ENCODE data around the gene SEPTIN5. TPM values are rescaled to one million over a fixed set of nuclear protein-coding genes. Genes with fewer than 3 reads are reported as not detected.

The SEPTIN5 gene
- total RNA-seq, 2 donors from 2014 or later = 22.9 to 29.8 TPM

- intact Hi-C loops (cut with DNase I) = no loop called here
- DNase-seq (ENCODE audit: low spot score) = peak; percentile 46
These were observed 13.4 kb upstream of the SEPTIN5 start for GRCh38 chr22:19700790-19701419.

DNA sequence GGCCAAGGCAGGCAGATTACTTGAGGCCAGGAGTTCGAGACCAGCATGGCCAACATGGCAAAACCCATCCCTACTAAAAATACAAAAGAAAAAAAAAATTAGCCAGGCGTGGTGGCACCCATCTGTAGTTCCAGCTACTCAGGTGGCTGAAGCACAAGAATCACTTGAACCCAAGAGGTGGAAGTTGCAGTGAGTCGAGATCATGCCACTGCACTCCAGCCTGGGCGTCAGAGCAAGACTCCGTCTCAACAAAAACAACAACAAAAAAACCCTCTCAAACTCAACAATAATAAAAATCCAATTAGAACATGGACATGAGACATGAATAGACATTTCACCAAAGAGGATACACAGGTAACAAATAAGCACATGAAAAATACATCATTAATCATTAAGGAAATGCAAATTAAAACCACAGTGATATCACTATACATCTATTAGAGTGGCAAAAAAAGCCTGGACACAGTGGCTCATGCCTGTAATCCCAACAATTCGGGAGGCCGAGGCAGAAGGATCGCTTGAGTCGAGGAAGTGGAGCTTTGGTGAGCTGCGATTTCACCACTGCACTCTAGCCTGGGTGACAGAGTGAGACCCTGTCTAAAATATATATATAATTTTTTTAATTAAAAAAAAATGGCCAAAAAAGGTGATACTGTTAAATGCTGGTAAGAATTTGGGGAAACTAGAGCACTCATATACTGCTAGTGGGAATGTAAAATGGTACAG is 12.7 kb upstream of the SEPTIN5 start:
- intact Hi-C loops (cut with DNase I) = no loop called here
- peak; percentile 15 for DNase-seq (ENCODE audit: low spot score)

GRCh38 chr22:19703869-19704268 is 10.4 kb upstream of the SEPTIN5 start:
- DNase-seq (ENCODE audit: low spot score) = peak; percentile 63
- intact Hi-C loops (cut with DNase I) = no loop called here

DNA sequence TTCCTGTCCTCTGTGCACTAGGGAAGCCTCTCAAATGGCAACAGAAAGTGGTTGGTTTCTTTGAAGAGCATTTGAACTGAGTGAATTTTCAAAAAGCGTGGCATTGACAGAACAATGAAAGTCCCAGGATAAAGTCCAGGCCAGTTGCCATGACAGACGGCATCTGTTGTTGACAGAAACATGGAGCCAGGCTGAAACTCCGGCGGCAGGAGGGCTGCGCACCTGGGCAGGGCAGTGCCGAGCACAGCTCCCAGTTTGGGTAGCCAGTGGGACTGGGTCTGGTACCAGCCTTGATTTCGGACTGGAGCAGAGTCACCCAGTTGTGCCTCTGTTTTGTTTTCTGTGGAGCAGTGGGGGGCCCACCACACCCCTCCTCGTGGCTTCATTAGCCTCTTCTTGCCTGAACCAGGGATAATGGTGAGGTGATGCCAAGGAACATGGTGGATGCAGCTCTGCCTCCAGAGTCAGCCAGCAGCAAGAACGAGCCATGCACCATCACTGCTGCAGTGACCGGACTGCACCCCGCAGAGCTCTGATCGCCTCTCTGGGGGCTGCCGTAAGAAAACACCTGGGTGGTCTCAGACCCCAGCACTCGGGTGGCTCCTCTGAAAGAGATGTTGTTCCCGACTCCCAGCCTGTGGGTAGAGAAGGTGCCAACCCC is 9.8 kb upstream of the SEPTIN5 start:
- DNase-seq (ENCODE audit: low spot score) = peak; percentile 47
- intact Hi-C loops (cut with DNase I) = no loop called here

GRCh38 chr22:19705181-19705934 is 8.9 kb upstream of the SEPTIN5 start:
- peak; percentile 72 for DNase-seq (ENCODE audit: low spot score)
- intact Hi-C loops (cut with DNase I) = no loop called here

- DNase-seq (ENCODE audit: low spot score) = peak; percentile 20
These were observed 7.6 kb upstream of the SEPTIN5 start for GRCh38 chr22:19706661-19707151.

DNA sequence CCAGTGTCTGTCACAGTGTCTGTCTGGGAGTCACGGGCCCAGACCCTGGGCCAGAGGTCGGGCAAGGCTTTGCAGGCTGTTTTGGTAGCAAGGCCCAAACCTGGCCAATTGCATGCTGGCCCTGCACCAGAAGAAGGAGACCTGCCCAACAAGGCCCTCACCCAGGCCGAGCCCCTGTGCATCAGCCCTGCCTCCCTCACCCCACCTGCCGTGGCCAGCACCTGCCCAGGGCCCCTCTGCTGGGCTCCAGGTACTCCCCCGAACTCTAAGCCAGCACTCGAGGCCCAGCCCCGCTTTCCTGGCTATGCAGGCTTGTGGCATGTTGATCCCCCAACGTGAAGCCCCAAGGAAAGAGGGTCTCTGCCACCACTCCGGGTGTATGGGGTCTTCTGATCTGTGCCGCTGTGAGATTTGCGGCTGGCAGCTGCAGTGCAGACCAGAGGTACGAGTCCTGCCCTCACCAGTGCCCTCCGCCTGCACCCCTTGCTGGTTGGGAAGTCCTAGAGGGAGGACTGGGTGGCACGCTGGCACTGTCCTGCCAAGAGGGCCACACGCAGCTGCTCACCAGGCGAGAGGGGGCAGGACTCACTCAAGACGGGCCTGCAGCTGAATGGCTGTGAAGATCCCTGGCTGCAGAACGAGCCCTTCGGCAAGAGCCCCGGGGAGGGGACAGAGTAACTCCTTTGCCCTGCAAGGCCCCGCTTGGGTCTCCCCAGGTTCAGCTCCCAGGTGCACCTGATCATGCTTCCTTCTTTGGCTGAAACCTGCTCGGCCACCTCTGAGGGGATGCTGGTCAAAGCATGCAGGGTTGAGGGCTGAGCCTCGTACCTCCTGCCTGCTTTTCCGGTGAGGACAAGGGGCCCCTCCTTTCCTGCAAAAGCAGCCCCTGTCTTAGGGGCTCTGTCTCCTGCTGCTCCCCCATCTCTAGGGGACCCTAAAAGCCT is 6.7 kb upstream of the SEPTIN5 start:
- intact Hi-C loops (cut with DNase I) = no loop called here
- peak; percentile 74 for DNase-seq (ENCODE audit: low spot score)

More at GRCh38 chr22:19706661-19707151, 7.6 kb upstream of the SEPTIN5 start:
- intact Hi-C loops (cut with DNase I) = no loop called here

GRCh38 chr22:19708321-19709011 is 5.8 kb upstream of the SEPTIN5 start:
- DNase-seq (ENCODE audit: low spot score) = peak; percentile 38

DNA sequence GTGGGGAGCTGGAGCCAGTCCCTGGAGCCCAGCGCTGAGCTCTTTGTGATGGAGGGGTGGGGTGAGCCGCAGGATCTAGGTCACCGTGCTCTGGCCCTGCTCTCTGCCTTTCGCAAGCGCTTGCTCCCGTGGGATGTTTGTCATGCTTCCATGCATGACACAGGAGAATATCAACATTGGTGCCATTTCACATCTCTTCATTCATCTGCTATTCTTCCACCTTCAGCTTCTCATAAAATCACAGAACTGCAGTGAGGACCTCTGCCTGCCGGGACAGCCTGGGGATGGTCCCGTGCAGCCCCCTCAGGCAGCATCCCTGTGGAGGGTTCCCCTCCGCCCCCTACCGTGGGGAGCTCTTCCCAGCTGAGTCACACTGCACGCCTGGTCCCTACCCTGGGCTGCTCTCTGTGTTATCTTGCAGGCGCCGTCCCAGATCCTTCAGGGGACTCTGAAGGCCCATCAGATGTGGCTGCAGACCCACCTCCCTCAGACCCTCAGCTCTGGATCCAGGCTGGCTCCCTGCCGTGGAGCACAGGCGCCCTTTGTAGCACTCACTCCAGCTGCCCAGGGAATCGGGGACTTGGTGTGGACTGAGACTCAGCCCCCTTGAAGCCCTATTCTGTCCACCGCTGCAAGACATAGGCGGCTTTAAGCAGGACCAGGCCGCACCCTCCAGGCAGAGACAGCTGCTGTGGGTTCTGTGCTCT is 5.1 kb upstream of the SEPTIN5 start:
- no peak for DNase-seq (ENCODE audit: low spot score)
- intact Hi-C loops (cut with DNase I) = no loop called here

More at GRCh38 chr22:19708321-19709011, 5.8 kb upstream of the SEPTIN5 start:
- intact Hi-C loops (cut with DNase I) = no loop called here

- intact Hi-C loops (cut with DNase I) = no loop called here
- DNase-seq (ENCODE audit: low spot score) = no peak
These were observed 4.1 kb upstream of the SEPTIN5 start for GRCh38 chr22:19710020-19710768.

- DNase-seq (ENCODE audit: low spot score) = no peak
- intact Hi-C loops (cut with DNase I) = no loop called here
These were observed 3.6 kb upstream of the SEPTIN5 start for GRCh38 chr22:19710769-19711106.

- no peak for DNase-seq (ENCODE audit: low spot score)
- intact Hi-C loops (cut with DNase I) = no loop called here
These were observed 1.1 kb upstream of the SEPTIN5 start for GRCh38 chr22:19713245-19713644.

- DNase-seq (ENCODE audit: low spot score) = no peak
- intact Hi-C loops (cut with DNase I) = no loop called here
These were observed 522 bp upstream of the SEPTIN5 start for GRCh38 chr22:19713650-19714311.

DNA sequence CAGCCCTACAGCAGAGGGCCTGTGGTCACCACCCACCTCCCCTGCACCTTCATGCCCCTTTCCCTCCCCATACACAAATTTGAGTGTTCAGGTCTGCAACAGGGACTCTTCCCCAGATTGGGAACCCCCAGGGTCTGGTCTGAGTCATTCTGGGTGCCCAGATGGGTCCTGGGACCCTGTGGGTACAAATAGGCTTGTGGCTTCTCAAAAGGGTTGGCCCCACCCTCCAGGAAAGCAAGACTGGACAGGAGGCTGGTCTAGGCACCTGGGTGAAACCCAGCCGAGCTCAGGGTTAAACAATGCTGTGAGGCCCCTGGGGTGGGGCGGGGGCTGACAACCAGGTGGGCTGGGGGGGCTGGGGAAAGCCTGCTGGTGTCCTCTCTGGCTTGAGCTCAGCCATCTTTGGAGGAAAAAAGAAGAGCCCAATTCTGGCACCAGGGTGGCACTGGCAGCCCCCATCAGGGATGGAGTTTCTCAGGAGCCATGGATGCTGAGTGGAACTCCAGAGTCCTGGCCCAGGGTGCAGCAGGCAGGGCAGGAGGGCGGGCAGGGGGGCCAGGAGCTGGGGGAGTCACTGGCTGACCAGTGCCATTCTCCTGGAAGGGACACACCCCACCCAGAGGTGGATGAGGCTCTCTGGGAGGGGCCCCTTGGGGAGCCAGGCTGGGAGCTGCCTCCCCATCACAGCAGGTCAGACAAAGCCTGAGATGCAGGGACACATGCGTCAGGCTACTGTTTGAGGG is 1.1 kb downstream of the SEPTIN5 start:
- no peak for DNase-seq (ENCODE audit: low spot score)
- intact Hi-C loops (cut with DNase I) = loop anchor here in 1 of 2 donors (5.0 kb wide), 1 partner anchor 33 kb away; no protein-coding TSS in a partner anchor

DNA sequence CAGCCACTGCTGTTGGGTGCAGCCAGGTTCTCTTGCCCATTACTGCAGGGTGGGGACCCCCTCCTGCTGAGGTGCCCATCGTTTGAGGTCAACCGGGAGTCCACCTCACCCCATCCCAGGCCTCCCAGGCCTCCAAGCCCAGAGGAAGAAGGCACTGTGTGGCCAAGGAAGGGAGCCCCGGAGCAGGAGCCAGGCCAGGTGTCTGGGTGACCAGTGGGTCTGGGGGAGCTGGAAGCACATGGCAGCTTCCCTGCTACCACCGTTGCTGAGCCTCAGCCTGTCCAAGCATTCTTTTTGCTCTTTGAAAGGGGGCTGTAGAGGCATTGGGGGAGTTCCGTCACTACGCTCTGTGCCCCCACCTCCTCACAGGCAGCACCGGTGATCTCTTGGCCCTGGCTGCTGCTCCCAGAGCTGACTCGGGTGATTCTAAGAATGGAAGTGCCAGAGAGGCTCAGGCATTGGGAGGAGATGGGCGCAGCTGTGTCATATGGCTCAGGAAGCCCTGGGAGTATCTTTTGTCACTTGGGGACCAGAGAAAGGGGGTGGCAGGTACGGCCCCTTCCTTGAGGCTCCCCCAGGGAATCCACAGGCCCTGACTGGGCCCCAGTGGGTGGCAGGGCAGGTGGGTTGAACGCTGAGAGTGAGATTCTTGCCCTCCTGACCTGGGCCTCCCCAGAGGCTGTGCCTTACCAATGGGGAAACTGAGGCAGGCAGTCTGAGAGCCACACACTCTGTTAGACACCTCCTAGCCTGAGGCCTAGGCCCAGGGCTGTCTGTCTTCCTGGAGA is 1.9 kb downstream of the SEPTIN5 start:
- DNase-seq (ENCODE audit: low spot score) = no peak
- intact Hi-C loops (cut with DNase I) = loop anchor here in 1 of 2 donors (5.0 kb wide), 1 partner anchor 34 kb away; no protein-coding TSS in a partner anchor

Data from posterior vena cava (tissue), 2 donors.